NCI-H187 (cell line): ENCODE measurements around the gene PROX1.
"Not testable (repeated sequence)": the region's sequence is repeated elsewhere in the genome, so short reads cannot be mapped to it uniquely, and the experiment has no call there.

Source experiments
- DNase-seq, 2 experiments: peaks; one replicate each; lab custom pipeline; 2025; lab: John Stamatoyannopoulos, UW

Gene PROX1

DNA sequence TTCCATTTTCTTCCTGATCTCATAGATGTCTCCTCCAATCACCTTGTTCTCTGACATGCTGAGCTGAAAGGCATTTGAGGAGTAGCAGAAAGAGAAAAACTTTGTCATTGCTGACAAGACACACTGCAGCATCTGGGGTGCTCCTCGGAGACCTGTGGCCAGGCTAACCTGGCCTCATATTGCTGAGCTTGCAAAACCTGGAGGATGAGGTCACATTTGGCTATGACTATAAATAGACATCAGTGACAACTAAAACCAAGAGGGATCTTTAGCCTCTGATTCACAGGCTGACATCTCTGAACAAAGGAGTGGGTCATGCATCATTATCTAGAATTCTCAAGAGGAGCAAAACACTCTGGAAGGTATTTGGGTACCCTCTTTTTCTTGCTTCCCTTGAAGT lies 83.7 kb downstream of the PROX1 start:
- DNase-seq: no peak

DNA sequence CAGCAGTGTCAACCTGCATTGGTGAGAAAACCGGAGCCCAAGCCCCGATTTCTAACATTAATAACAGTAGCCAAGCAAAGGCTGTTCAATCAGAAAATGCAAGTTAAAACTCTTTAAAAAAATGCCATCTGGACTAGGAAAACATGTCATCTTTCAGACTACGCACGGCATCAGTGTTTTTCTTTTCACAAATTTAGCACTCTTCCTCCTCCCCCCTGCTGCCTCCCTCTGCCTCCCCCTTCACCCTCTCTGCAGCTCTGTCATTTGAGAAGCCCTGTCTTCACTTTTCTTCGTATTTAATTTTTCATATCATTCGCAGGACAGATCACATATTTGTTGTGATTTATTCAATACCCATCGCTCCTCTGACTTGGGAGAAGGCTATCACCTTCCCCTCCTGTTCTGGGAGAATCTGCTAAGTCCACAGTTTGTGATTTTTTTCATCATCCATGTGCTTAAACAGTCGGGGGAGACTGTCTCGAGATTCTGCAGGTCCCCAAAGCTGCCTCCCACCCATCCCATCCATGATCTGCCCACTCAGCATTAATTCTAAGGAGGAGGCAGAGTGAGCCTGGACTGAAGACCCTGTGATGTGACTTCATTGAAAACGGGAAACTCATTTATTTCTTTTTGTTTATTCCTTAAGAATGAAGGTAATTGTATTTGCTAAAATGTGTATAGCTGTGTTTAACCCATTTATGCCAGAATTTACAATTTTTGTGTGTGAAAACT lies 84.8 kb downstream of the PROX1 start:
- no peak for DNase-seq

DNA sequence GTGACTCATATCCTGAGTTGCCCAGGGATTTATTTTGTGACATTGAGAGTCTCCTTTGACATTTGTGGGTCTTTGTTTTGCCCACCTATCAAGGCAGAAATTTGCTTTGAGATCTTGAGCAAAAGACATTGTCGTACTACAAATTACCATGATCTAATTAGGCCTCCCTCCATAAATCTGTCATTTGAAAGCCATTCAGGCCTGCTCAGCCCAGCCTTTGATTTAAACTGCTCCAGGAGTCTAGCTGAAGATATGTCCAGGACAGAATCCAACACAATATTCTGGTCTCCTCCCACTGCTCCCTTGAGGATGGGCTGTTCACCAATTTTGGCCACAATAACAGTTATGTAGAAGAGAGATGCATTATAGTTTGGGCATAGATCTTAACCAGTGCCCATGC lies 86.7 kb downstream of the PROX1 start:
- no peak for DNase-seq

DNA sequence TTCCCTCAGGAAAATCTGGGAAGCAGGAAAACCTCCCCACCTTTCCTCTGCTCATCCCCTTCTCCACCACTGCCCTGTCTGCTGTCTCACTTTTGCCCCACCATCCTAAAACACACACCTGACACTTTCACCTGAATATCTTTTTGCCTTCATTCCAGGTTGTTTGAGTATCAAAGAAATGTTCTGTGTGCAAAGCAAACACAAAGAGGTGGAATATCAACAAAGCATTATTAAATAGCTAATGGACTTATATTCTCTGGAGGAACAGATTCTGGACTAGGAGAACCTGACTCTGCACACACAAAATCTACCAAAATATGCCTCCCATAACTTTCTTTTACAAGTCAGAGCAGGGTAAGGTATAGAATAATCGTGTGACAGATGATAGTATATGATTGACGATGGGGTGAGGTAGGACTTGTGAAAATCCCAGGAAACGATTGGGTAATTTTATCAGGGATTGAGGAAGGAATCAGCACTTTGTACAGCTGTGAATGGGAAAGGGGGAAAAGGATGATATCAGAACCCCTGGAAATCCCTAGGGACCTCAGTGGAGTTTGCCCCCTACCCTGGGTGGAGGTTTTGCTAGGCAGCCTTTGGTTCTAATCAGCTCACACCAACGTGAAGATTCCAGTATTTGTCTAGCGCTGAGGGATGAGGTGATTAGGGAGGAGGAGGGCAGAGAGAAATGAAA lies 87.7 kb downstream of the PROX1 start:
- DNase-seq: no peak

DNA sequence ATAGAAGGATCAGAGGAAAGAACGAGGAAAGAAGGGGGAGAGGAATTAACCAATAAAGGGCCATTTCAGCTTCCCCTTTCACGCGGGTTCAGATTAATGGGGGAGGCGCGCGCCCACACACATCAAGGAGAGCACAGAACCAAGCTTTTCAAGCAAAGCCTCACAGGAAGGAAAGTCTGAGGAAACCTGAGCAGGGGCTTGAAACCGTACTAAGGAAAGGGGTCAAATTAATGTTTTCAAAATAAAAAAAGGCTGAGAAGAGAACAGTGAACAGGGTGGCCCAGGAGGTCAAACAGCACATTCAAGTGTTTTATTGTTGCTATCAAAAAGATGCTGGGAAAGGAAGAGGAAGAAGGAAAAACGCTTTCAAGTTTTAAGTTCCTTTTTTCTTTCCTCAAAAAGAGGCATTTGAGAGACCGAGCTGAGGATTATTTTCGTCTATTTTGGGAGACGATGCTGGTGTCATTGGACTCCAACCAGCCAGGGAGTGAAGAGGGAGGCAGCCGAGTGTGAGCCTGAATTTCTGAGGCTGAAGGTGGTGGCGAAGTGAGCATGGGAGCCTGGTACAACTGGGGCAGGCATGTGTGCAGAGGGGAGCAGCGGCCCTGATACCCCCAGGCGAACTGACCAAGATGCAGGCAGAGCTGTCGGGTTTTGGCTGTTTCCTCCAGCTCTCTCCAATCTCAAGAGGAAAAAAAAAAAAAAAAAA lies 88.4 kb downstream of the PROX1 start:
- no peak for DNase-seq

DNA sequence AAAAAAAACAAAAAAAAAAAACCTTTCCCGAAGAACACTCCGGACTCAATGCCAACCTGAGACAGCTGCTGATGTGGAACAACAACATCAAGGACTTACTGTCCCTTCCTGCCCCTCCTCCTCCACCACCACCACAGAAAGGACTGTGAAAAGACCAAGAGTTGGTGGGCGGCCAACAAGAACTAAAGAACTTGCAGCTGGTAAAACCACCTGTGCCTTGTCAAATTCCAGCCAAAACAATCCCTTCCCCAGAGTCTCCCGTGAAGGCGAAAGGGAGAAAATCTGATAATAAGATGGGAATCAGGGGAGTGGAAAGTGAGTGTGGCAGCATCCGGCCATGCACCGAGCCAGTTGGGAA lies 88.9 kb downstream of the PROX1 start:
- no peak for DNase-seq

DNA sequence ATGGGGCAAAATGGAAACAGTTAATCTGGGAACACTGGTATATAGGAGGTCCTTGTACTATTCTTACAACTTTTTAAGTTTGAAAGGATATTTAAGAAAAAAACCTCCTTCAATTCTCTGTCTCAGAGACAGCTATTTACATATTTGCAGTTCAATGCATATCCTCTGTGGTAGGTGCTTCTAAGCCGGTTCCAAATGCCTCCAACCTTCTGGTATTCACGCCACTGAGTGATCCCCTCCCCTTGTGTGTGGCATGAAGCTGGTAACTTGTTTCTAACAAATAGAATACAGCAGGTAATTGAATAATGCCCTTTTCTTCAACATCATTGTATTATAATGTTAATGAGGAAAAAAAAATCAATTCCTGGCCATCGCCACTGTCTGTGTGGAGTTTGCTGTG lies 91.2 kb downstream of the PROX1 start:
- no peak for DNase-seq

DNA sequence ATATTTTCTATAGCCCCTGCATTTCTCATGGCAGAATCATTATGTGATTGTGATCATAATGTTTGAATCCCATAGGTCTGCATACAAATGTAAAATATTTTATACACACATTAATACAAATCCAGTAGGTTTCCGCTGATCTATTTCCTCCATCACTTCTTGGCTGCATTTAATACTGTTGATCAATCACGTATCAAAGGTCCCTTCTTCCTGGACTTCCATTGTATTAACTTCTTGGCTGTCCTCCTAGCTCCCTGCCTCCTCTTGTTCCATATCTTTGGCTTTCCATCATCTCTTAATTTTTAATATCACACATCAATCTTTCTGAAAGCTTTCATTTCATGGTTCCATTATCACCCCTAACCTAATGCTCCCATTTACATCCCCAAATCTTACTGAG lies 97.6 kb downstream of the PROX1 start:
- DNase-seq: no peak

DNA sequence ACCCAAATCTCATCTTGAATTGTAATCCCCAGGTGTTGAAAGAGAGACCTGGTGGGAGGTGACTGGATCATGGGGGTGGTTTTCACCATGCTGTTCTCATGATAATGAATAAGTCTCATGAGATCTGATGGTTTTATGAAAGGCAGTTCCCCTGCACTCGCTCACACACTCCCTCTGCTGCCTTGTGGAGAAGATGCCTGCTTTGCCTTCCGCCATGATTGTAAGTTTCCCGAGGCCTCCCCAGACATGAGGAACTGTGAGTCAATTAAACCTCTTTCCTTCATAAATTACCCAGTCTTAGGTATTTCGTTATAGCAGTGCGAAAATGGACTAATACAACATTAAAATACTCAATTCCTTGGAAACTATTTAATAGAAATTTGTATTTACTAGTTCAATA lies 99.2 kb downstream of the PROX1 start:
- DNase-seq: no peak

DNA sequence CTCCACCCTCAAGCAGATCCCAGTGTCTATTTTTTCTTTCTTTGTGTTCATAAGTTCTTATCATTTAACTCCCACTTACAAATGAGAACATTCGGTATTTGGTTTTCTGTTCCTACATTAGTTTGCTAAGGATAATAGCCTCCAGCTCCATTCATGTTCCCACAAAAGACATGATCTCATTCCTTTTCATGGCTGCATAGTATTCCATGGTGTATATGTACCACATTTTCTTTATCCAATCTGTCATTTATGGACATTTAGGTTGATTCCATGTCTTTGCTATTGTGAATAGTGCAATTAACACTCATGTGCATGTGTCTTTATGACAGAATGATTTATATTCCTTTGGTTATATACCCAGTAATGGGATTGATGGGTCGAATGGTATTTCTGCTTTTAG lies 101.2 kb downstream of the PROX1 start:
- DNase-seq: not testable (repeated sequence)
